Suprapubic skin (tissue), 4 donors: ENCODE results near the gene PRTFDC1. TPM values are rescaled to one million over a fixed set of nuclear protein-coding genes. Genes with fewer than 3 reads are reported as not detected.

Experiments
- DNase-seq, 2 donors: peaks; one replicate each; pipeline ENCODE4 v3.0.0-alpha.2; 2019; ENCODE audit warnings: low spot score in 2 of 2
- H3K27ac ChIP-seq: fragments of 200-600 bp; sonication (generic); one replicate; pipeline ENCODE4 v1.5.1; 2019
- H3K27me3 ChIP-seq: fragments of 200-600 bp; sonication (generic); one replicate; pipeline ENCODE4 v1.5.1; 2019
- H3K36me3 ChIP-seq: fragments of 200-600 bp; sonication (generic); one replicate; pipeline ENCODE4 v1.5.1; 2019
- H3K4me1 ChIP-seq: fragments of 200-600 bp; sonication (generic); one replicate; pipeline ENCODE4 v1.5.1; 2019
- H3K4me3 ChIP-seq: fragments of 200-600 bp; sonication (generic); one replicate; pipeline ENCODE4 v1.5.1; 2019; ENCODE audit warnings: mild to moderate bottlenecking
- H3K9me3 ChIP-seq: fragments of 200-600 bp; sonication (generic); one replicate; pipeline ENCODE4 v1.5.1; 2019
- EP300 ChIP-seq: sonication (generic); formaldehyde crosslinking; IDR thresholded peaks from one replicate; pipeline ENCODE4 v1.6.1; 2017; ENCODE audit warnings: antibody characterized with exemption
- POLR2A ChIP-seq, 2 donors: fragments of 450-650 bp; IDR thresholded peaks; one replicate each; pipeline ENCODE4 v1.6.1; 2017; ENCODE audit warnings: antibody characterized with exemption in 2 of 2, mild to moderate bottlenecking in 2 of 2, moderate library complexity in 2 of 2
- POLR2AphosphoS5 ChIP-seq, 3 donors: sonication (generic); formaldehyde crosslinking; IDR thresholded peaks; one replicate each; pipeline ENCODE4 v1.6.1; 2017; ENCODE audit warnings: antibody characterized with exemption in 3 of 3
- WGBS: methylation state at CpG from one replicate; pipeline ENCODE4 v1.1.5; 2018; 5-methylcytosine and 5-hydroxymethylcytosine counted together
- total RNA-seq, 4 donors: library from RNA; depleted of rRNA; stranded (reverse); fragments of >200 nt; gene quantifications; one replicate each; pipeline ENCODE4 v1.1.0, GENCODE V29; 2016
- TF ChIP-seq, protein P1 (sequence below), 2 donors: fragments of 200-600 bp in 1 of 2; fragments of 450-650 bp in 1 of 2; sonication (generic) in 1 of 2; IDR thresholded peaks; one replicate each; pipeline ENCODE4 v1.5.1; 2016 to 2019; ENCODE audit warnings: antibody characterized with exemption in 2 of 2, mild to moderate bottlenecking in 1 of 2, moderate library complexity in 1 of 2

PRTFDC1 gene
- total RNA-seq, 4 donors from 2014 or later, result 0.40 to 0.76 (median 0.69) TPM

GRCh38 chr10:24857031-24857725 is 95.2 kb downstream of the PRTFDC1 start:
- no peaks in the 10 kb centered on the region for H3K27me3 ChIP-seq
- no peak overlapping the region for H3K4me3 ChIP-seq
- no peak for TF ChIP-seq POLR2A (IDR thresholded peaks at IDR 0.05)
- no peak for TF ChIP-seq POLR2AphosphoS5 (IDR thresholded peaks at IDR 0.05)
- TF ChIP-seq, protein P1, sequence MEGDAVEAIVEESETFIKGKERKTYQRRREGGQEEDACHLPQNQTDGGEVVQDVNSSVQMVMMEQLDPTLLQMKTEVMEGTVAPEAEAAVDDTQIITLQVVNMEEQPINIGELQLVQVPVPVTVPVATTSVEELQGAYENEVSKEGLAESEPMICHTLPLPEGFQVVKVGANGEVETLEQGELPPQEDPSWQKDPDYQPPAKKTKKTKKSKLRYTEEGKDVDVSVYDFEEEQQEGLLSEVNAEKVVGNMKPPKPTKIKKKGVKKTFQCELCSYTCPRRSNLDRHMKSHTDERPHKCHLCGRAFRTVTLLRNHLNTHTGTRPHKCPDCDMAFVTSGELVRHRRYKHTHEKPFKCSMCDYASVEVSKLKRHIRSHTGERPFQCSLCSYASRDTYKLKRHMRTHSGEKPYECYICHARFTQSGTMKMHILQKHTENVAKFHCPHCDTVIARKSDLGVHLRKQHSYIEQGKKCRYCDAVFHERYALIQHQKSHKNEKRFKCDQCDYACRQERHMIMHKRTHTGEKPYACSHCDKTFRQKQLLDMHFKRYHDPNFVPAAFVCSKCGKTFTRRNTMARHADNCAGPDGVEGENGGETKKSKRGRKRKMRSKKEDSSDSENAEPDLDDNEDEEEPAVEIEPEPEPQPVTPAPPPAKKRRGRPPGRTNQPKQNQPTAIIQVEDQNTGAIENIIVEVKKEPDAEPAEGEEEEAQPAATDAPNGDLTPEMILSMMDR (IDR thresholded peaks at IDR 0.05), result no peak
- TF ChIP-seq EP300, result no peak
- WGBS, result 98% methylated on average over 8 of the region's 8 CpGs
- DNase-seq, result no peak
- no peaks in the 10 kb centered on the region for H3K36me3 ChIP-seq
- no peak overlapping the region for H3K27ac ChIP-seq
- H3K4me1 ChIP-seq, result no peaks in the 10 kb centered on the region
- H3K9me3 ChIP-seq, result no peaks in the 10 kb centered on the region

DNA sequence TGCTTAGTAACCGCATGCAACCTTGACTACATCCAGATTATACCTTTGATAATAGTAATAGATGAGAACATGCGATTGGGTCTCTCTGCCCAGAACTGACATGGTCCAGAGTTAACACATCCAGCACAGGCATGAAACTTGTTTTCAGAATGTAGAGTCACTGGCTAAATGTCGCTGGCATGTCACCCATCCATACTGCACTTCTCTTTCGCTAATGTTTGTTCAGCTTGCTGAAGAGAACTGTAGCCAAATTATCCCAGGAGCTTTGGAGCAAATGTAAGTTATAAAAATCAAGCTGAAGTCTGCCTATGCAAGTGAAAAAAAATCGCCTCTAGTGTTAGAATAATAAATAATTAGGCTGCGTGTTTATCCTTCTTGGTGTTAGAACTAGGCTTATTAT is 98.2 kb downstream of the PRTFDC1 start:
- no peak overlapping the region for H3K27ac ChIP-seq
- H3K4me3 ChIP-seq, result no peak overlapping the region
- DNase-seq, result no peak
- H3K27me3 ChIP-seq, result no peaks in the 10 kb centered on the region
- H3K9me3 ChIP-seq, result no peaks in the 10 kb centered on the region
- 92% methylated on average over 6 of the region's 6 CpGs for WGBS
- TF ChIP-seq EP300, result no peak
- TF ChIP-seq POLR2A (IDR thresholded peaks at IDR 0.05), result no peak
- no peak for TF ChIP-seq POLR2AphosphoS5 (IDR thresholded peaks at IDR 0.05)
- TF ChIP-seq, protein P1 (IDR thresholded peaks at IDR 0.05), result no peak
- peaks cover under 1% of the 10 kb centered on the region for H3K4me1 ChIP-seq
- H3K36me3 ChIP-seq, result no peaks in the 10 kb centered on the region

GRCh38 chr10:24853661-24854060 is 98.7 kb downstream of the PRTFDC1 start:
- H3K4me3 ChIP-seq, result no peak overlapping the region
- H3K9me3 ChIP-seq, result no peaks in the 10 kb centered on the region
- H3K36me3 ChIP-seq, result no peaks in the 10 kb centered on the region
- no peak for DNase-seq
- H3K27ac ChIP-seq, result no peak overlapping the region
- H3K4me1 ChIP-seq, result peaks cover 6% of the 10 kb centered on the region
- no peak for TF ChIP-seq EP300
- TF ChIP-seq POLR2A (IDR thresholded peaks at IDR 0.05), result no peak
- TF ChIP-seq POLR2AphosphoS5 (IDR thresholded peaks at IDR 0.05), result no peak
- TF ChIP-seq, protein P1 (IDR thresholded peaks at IDR 0.05), result no peak
- H3K27me3 ChIP-seq, result no peaks in the 10 kb centered on the region

DNA sequence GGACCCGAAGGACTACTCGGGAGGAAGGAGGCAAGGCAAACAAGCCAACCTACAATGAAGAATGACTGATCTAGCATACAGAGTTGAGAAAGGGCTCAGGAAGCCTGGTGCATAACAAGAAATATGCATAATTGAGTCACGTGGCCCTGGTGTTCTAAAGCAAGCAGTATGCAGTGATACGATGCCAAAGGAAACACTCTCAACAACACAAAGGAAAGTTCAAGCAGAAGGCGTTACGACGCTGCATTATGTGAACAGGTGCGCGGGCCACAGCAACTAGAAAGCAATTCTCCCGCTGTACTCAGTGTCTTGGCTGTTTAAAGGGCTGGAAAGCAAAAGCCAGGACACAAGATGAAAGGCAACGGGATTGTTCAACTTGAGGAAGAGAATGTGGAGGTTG is 100.8 kb downstream of the PRTFDC1 start:
- Histone ChIP-seq H3K4me1 (peaks cover 10% of the 10 kb centered on the region), H3K36me3 (no peaks in the 10 kb centered on the region), H3K9me3 (no peaks in the 10 kb centered on the region), H3K4me3 (no peak overlapping the region), H3K27ac (no peak overlapping the region), H3K27me3 (no peaks in the 10 kb centered on the region)
- no peak for TF ChIP-seq EP300
- TF ChIP-seq POLR2A (IDR thresholded peaks at IDR 0.05), result no peak
- no peak for TF ChIP-seq POLR2AphosphoS5 (IDR thresholded peaks at IDR 0.05)
- TF ChIP-seq, protein P1 (IDR thresholded peaks at IDR 0.05), result no peak
- 74% methylated on average over 11 of the region's 11 CpGs for WGBS
- DNase-seq, result no peak

GRCh38 chr10:24850727-24851296 is 101.6 kb downstream of the PRTFDC1 start:
- Histone ChIP-seq H3K4me1 (peaks cover 10% of the 10 kb centered on the region), H3K36me3 (no peaks in the 10 kb centered on the region), H3K27me3 (no peaks in the 10 kb centered on the region), H3K4me3 (no peak overlapping the region), H3K27ac (no peak overlapping the region), H3K9me3 (no peaks in the 10 kb centered on the region)
- no peak for DNase-seq
- 55% methylated on average over 1 of the region's 1 CpG for WGBS
- TF ChIP-seq POLR2AphosphoS5 (IDR thresholded peaks at IDR 0.05) (no peak), EP300 (no peak), POLR2A (IDR thresholded peaks at IDR 0.05) (no peak)
- TF ChIP-seq, protein P1 (IDR thresholded peaks at IDR 0.05), result no peak
